Panc1 (cell line): ENCODE results near the gene LDB2. TPM values are rescaled to one million over a fixed set of nuclear protein-coding genes. Genes with fewer than 3 reads are reported as not detected.

Experiments used
- ATAC-seq: fragments of 200-7000 bp; cut with Tn5 transposase; 2 replicates; pipeline ENCODE4 v1.9.1; 2020; ENCODE audit warnings: mild to moderate bottlenecking, moderate library complexity
- BruUV-seq: library from RNA; stranded (reverse); fragments of 400-500 nt; replicated peaks from 2 replicates; lab custom pipeline; 2021; lab: Mats Ljungman, UMichigan
- CTCF ChIA-PET: fragments of 300-600 bp; sonication (Branson Sonifier 250); formaldehyde crosslinking; loops from one replicate; lab custom pipeline; 2022; ENCODE audit warnings: antibody characterized with exemption; lab: Charles Lee
- POLR2A ChIA-PET: fragments of 300-600 bp; sonication (Branson Sonifier 250); formaldehyde crosslinking; loops from one replicate; lab custom pipeline; 2022; ENCODE audit warnings: antibody characterized with exemption; lab: Charles Lee
- DNase-seq: peaks from one replicate; pipeline ENCODE4 v3.0.0-alpha.2; 2010; ENCODE audit warnings: low read depth, low spot score
- H3K27ac ChIP-seq: 2 replicates; pipeline ENCODE4 v1.5.1; 2011; ENCODE audit warnings: mild to moderate bottlenecking, low read length, inconsistent platforms
- H3K27me3 ChIP-seq: fragments of 200-500 bp; sonication (Bioruptor generic); 2 replicates; pipeline ENCODE4 v1.6.0; 2014; ENCODE audit warnings: low read length, inconsistent platforms; ENCODE audit not compliant: control insufficient read depth, insufficient read depth
- H3K36me3 ChIP-seq: fragments of 200-500 bp; sonication (Bioruptor generic); 2 replicates; pipeline ENCODE4 v1.5.1; 2014; ENCODE audit warnings: inconsistent platforms, mild to moderate bottlenecking, low read length, moderate library complexity; ENCODE audit not compliant: control insufficient read depth, insufficient read depth
- H3K4me1 ChIP-seq: 2 replicates; pipeline ENCODE4 v1.5.1; 2011; ENCODE audit warnings: inconsistent platforms, mild to moderate bottlenecking, low read length, moderate library complexity; ENCODE audit not compliant: control insufficient read depth, insufficient read depth
- H3K4me3 ChIP-seq, 2 experiments: 2 replicates each; pipeline ENCODE4 v1.5.1; 2011 to 2012; ENCODE audit warnings: low read depth in 2 of 2, low read length in 2 of 2, mild to moderate bottlenecking in 2 of 2, inconsistent platforms in 1 of 2, moderate library complexity in 1 of 2
- H3K9me3 ChIP-seq: fragments of 200-500 bp; sonication (Bioruptor generic); 2 replicates; pipeline ENCODE4 v1.5.1; 2014; ENCODE audit warnings: low read depth, mild to moderate bottlenecking, inconsistent platforms, low read length, moderate library complexity; ENCODE audit not compliant: control insufficient read depth, insufficient read depth
- POLR2AphosphoS5 ChIP-seq: IDR thresholded peaks from 2 replicates; pipeline ENCODE4 v1.6.1; 2012; ENCODE audit warnings: mild to moderate bottlenecking, low read depth, low read length, moderate library complexity
- SIN3A ChIP-seq: IDR thresholded peaks from 2 replicates; pipeline ENCODE4 v1.6.1; 2012; ENCODE audit warnings: low read depth, mild to moderate bottlenecking, low read length, moderate library complexity, borderline replicate concordance; ENCODE audit not compliant: insufficient read depth
- TCF7L2 ChIP-seq: IDR thresholded peaks from 2 replicates; pipeline ENCODE4 v1.6.1; 2011; ENCODE audit warnings: mild to moderate bottlenecking, low read depth, low read length, inconsistent platforms
- in situ Hi-C: cut with HindIII; loops from 2 replicates; pipeline ENCODE4 v1.10.0; 2016; ENCODE audit warnings: low sequenced_read_pairs, low pct_unique_long_range_greater_than_20kb
- intact Hi-C: fragments of 100-400 bp; cut with micrococcal nuclease; formaldehyde crosslinking; loops from one replicate; pipeline ENCODE4 v1.10.0; 2022; ENCODE audit not compliant: unreplicated experiment
- total RNA-seq: library from RNA; stranded (reverse); gene quantifications from one replicate; pipeline ENCODE4 v1.2.1, GENCODE V29; 2021; ENCODE audit not compliant: unreplicated experiment
- TF ChIP-seq, protein P1 (sequence below): fragments of 450-650 bp; IDR thresholded peaks from 2 replicates; pipeline ENCODE4 v1.5.1; 2017; ENCODE audit warnings: mild to moderate bottlenecking
- TF ChIP-seq, protein P2 (sequence below), 2 experiments: IDR thresholded peaks; 2 replicates each; pipeline ENCODE4 v1.6.1; 2011 to 2012; ENCODE audit warnings: low read depth in 2 of 2, control low read depth in 1 of 2, low read length in 1 of 2, mild to moderate bottlenecking in 1 of 2, moderate library complexity in 1 of 2; ENCODE audit not compliant: insufficient read depth in 1 of 2

LDB2 gene
- total RNA-seq, 1 experiment from 2014 or later = not detected

DNA sequence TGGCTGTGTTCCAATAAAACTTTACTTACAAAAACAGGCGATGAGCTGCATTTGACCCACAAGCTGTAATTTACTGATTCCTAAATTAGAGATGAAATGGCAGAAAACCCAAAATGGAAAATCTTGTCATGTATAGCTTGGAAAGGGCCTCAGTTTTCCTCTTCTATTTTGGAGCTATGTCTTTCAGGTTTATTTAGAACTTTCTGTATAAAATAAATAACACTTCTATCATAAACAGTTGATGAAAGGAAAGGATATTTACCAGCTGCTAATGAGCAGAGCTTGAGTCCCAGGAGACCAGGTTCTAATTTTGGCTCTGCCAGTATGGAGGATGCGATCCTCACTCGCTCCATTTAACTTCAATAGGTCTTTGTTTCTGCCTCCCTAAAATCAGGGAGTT is 213.5 kb downstream of the LDB2 start:
- intact Hi-C loops = no loop called here
- no peak overlapping the region for H3K4me3 ChIP-seq
- no peak overlapping the region for H3K27ac ChIP-seq
- ChIA-PET CTCF (no interaction called here), POLR2A (no interaction called here)
- no peaks in the 10 kb centered on the region for H3K9me3 ChIP-seq
- in situ Hi-C loops = no loop called here
- BruUV-seq = no TSS peak
- TF ChIP-seq POLR2AphosphoS5 (no peak), TCF7L2 (no peak), SIN3A (no peak)
- TF ChIP-seq, protein P1, sequence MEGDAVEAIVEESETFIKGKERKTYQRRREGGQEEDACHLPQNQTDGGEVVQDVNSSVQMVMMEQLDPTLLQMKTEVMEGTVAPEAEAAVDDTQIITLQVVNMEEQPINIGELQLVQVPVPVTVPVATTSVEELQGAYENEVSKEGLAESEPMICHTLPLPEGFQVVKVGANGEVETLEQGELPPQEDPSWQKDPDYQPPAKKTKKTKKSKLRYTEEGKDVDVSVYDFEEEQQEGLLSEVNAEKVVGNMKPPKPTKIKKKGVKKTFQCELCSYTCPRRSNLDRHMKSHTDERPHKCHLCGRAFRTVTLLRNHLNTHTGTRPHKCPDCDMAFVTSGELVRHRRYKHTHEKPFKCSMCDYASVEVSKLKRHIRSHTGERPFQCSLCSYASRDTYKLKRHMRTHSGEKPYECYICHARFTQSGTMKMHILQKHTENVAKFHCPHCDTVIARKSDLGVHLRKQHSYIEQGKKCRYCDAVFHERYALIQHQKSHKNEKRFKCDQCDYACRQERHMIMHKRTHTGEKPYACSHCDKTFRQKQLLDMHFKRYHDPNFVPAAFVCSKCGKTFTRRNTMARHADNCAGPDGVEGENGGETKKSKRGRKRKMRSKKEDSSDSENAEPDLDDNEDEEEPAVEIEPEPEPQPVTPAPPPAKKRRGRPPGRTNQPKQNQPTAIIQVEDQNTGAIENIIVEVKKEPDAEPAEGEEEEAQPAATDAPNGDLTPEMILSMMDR = no peak
- TF ChIP-seq, protein P2, sequence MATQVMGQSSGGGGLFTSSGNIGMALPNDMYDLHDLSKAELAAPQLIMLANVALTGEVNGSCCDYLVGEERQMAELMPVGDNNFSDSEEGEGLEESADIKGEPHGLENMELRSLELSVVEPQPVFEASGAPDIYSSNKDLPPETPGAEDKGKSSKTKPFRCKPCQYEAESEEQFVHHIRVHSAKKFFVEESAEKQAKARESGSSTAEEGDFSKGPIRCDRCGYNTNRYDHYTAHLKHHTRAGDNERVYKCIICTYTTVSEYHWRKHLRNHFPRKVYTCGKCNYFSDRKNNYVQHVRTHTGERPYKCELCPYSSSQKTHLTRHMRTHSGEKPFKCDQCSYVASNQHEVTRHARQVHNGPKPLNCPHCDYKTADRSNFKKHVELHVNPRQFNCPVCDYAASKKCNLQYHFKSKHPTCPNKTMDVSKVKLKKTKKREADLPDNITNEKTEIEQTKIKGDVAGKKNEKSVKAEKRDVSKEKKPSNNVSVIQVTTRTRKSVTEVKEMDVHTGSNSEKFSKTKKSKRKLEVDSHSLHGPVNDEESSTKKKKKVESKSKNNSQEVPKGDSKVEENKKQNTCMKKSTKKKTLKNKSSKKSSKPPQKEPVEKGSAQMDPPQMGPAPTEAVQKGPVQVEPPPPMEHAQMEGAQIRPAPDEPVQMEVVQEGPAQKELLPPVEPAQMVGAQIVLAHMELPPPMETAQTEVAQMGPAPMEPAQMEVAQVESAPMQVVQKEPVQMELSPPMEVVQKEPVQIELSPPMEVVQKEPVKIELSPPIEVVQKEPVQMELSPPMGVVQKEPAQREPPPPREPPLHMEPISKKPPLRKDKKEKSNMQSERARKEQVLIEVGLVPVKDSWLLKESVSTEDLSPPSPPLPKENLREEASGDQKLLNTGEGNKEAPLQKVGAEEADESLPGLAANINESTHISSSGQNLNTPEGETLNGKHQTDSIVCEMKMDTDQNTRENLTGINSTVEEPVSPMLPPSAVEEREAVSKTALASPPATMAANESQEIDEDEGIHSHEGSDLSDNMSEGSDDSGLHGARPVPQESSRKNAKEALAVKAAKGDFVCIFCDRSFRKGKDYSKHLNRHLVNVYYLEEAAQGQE (IDR thresholded peaks at IDR 0.05; ENCODE audit: insufficient read depth in 1 of 2, low read depth in 2 of 2, low read length in 1 of 2) = no peak
- ATAC-seq (no peak), DNase-seq (no peak)
- H3K4me1 ChIP-seq = no peaks in the 10 kb centered on the region
- no peaks in the 10 kb centered on the region for H3K27me3 ChIP-seq
- H3K36me3 ChIP-seq = no peaks in the 10 kb centered on the region

DNA sequence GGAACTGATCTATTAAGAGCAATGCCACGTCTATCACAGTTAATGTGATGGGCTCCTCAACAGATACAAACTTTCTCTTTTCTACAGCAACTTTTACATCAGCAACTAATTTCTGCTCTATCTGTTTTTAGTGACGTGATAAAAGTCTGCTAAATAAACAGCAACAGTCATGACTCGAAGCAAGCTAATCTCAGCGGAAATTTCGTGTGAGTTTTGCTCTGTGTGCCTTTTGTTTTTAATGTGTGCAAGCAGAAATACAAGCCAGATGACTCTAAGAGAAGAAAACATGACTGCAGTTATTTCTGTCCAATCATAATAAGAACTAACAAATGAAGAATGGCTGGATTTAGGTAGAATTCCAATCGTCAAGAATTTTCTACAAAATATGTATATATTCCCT is 214.3 kb downstream of the LDB2 start:
- no peaks in the 10 kb centered on the region for H3K4me1 ChIP-seq
- ChIA-PET CTCF (no interaction called here), POLR2A (no interaction called here)
- no peak overlapping the region for H3K4me3 ChIP-seq
- H3K27me3 ChIP-seq = no peaks in the 10 kb centered on the region
- H3K27ac ChIP-seq = no peak overlapping the region
- in situ Hi-C loops (no loop called here), intact Hi-C loops (no loop called here)
- DNase-seq (no peak), ATAC-seq (no peak)
- H3K36me3 ChIP-seq = no peaks in the 10 kb centered on the region
- TF ChIP-seq, protein P1 = no peak
- TF ChIP-seq POLR2AphosphoS5 (no peak), SIN3A (no peak), TCF7L2 (no peak)
- TF ChIP-seq, protein P2 (IDR thresholded peaks at IDR 0.05; ENCODE audit: insufficient read depth in 1 of 2, low read depth in 2 of 2, low read length in 1 of 2) = no peak
- no TSS peak for BruUV-seq
- no peaks in the 10 kb centered on the region for H3K9me3 ChIP-seq
